Measurements from ENCODE around the gene PAK6.

Gene PAK6

DNA sequence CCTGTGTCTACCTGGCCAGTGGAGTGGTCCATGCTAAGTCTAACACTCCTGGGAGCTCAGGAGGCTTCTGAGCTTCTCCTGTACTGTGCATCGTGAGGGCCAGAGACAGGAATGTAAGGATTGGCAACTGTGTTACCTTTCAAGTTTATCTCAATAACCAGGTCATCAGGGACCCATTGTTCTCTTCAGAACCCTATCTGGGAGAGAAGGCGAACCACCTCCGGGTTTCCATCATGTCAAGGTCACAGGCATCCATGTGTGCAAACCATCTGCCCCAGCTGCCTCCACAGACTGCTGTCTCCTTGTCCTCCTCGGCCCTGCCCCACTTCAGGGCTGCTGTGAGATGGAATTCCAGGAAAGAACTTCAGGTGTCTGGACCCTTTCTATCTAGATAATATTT lies 38.1 kb downstream of the PAK6 start:
- DNase-seq (ENCODE audit: low read depth), result no peak

DNA sequence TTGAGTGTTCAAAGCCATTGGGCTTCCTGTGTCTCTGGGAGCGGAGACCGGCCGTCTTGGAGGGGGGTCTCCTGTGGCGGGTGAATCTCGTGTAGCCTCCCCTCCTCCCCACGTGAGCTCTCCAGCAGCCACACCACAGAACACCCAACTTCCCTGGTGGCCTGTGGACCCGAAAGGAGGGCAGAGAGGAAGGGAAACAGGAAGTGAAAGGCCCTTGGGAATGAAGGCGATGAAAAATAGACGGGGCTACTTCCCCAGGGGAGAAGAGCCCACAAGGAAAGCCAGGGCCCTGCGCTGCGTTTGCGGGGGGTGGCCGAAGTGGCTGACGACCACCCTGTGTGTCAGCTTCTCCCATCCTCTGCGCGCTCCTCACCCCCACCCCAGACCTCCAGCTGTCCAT lies 38.6 kb downstream of the PAK6 start:
- no peak for DNase-seq (ENCODE audit: low read depth)

- no peak for DNase-seq (ENCODE audit: low read depth)
Measured at GRCh38 chr15:40278026-40278425, 39.2 kb downstream of the PAK6 start.

DNA sequence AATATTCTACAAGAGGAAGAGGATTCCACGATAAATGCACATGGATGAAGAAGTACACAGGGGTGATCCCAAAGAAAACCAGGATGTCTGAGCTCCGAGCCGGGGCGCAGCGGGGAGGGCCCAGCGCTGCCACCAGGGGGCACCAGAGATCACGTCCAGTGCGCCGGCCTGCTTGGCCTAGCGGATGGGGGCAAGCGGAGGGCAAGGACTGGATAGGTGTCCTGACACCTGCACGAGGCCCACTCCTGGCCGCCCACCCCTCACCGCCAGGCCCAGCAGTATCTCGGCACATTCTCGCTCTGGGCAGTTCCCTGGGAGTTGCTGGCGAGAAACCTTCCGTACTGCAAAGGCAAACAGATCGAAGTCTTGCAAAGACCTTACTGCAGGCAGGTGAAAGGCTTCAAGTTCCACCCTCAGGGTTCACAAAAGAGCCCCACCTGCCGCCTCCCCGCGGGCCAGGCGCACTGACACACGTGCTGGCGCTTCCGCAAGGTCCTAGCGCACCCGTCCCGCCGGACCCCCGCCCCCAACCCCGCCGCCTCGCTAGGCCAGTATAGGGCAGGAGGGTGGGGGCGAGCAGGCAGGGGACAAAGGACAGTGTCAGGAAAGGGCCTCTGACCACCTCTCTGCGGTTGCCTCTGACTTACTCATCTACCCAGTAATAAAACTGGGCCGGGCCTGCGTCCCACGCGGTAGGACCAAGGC lies 40.7 kb downstream of the PAK6 start:
- peak; percentile 70 for DNase-seq (ENCODE audit: low read depth)

GRCh38 chr15:40280260-40281056 lies 41.6 kb downstream of the PAK6 start:
- DNase-seq (ENCODE audit: low read depth), result no peak

DNA sequence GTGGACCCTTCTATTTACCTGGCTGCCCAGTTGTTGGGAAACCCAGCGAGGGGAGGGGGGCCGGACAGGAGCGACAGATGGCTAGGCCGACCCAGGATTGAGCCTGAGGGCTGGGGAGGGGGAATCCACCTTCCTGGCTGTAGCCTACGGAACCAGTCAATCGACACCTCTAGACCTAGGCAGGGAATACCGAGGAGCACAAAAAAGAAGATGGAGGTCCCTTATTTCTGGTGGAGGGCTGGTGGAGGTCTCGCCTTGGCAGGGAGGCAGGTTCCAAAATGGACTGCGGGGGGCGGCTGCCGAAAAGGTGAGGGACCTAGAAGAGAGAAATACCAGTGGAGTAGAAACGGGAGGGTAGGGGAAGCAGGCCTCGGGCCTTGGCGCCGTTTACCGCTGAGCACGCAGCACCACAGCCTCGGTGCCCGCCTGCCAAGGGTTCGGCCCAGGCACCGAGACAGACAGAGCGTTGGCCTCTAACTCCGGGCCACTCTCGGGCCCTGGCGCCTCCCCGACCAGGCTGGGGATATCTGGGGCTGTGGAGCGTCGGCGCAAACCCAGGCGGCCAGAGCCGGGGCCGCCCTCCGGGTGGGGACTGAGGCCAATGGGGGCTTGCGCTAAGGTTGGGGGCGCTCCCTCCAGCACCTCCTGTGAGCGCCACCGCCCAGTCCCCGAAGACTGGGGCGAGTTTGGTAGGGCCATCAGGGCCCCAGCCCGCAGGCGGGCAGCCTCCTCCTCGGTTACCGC lies 42.4 kb downstream of the PAK6 start:
- no peak for DNase-seq (ENCODE audit: low read depth)

DNA sequence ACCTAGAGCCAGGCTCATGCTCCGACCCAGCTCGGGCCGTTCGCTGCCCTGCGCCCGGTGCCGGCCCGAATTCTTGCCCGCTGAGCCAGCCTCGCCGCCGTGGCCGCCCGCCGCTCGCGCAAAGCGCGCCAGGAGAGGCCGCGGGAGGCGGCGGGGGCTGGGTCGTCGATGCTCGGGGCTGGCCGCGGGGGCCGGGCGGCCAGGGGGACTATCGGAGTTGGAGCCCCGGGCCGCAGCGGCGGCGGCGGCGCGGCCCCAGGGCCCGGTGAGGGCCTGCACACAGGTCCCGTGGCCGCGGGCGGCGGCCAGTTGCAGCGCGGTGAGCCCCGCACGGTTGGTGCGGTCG lies 42.9 kb downstream of the PAK6 start:
- DNase-seq (ENCODE audit: low read depth), result no peak

DNA sequence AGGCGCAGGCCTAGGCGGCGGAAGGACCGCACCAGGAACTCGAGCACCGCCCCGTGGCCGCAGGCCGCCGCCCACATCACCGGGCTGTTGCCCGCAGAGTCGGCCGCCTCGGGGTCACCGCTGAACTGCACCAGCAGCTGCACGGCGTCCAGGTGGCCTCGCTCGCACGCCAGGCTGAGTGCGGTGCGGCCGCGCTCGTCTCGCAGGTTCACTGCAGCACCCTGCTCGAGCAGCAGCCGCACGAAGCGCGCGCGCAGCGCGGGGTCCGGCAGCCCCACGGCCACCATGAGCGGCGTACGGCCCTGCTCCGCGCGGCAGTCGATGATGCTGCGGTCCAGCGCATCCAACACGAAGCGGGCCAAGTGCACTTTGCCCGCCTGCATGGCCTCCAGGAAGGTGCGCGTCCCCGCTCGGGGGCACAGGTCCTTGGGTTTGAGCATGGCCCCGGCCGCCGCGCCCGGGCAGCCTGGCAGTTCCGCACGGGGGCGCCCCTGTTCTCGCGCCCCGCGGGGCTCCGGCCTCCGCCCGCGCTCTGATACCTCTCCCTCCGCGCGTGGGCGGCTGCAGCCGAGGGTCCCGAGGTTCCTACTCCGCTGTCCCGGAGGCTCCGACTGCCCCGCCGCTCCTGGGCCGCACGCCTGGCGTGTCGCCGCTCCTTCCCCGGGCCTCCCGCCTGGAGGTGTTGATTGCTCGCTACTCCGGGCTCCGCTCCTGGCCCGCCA lies 43.4 kb downstream of the PAK6 start:
- peak; percentile 31 for DNase-seq (ENCODE audit: low read depth)

DNA sequence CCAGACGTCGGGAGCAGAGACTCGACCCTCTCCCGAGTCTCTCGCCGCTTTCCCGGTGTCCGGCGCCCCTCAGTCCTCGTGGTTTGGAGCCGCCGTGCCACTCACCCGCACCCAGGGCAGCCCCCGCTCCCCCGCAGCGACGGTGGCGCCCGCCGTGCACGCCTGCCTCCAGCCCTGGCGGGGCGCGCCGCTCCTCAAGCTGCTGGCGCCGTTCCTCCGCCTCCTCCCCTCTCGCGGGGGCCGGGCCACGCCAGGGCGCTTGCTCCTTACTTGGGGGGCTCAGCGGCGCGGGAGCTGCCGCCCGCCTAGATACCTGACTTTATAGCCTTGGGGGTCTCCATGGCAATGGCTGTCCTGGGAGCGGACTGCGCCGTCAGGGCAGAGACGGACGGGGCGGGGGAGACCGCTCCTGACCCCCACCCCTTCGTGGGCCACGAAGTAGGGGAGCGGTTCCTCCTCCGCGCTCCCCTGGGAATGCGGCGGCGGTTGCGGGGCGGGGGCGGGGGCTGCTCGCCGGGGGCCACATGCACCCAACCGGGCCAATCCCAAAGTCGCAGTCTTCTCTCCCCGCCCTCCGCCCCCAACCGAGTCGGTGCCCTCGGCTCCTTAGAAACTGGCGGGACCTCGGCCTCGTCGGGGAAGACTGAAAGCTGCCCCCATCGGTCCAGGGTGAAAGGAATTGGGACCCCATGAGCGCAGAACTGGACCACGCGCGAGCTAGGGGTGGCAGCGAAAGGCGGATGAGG lies 44.2 kb downstream of the PAK6 start, which contains the start of gene ANKRD63:
TSS of gene ANKRD63 (minus strand) at position 196 of the 746 bp plus-strand sequence. CDS start 478 bp downstream, outside the sequence.
- DNase-seq (ENCODE audit: low read depth), result peak; percentile 11

- DNase-seq (ENCODE audit: low read depth), result no peak
Measured at GRCh38 chr15:40283615-40284300, 44.9 kb downstream of the PAK6 start.

DNA sequence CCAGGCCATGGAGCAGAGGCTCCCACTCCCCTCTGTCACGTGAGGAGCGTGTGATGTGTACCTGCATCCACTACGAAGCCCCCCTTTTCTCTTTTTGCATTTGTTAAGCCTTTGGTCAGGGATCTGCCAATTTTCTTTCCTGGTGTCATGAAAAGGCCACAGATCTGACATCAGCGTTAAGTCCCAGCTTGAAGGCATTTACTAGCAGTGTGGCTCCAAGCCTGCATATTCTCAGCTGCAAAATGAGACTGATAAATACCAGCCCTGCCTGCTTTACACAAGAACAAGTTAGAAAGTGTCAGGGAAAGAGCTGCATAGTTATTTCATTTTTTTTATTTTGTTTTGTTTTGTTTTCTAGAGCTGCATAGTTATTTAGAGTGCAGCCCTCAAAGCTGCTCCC lies 46.3 kb downstream of the PAK6 start:
- DNase-seq (ENCODE audit: low read depth), result no peak

- no peak for DNase-seq (ENCODE audit: low read depth)
Measured at GRCh38 chr15:40285554-40286011, 46.7 kb downstream of the PAK6 start.

DNA sequence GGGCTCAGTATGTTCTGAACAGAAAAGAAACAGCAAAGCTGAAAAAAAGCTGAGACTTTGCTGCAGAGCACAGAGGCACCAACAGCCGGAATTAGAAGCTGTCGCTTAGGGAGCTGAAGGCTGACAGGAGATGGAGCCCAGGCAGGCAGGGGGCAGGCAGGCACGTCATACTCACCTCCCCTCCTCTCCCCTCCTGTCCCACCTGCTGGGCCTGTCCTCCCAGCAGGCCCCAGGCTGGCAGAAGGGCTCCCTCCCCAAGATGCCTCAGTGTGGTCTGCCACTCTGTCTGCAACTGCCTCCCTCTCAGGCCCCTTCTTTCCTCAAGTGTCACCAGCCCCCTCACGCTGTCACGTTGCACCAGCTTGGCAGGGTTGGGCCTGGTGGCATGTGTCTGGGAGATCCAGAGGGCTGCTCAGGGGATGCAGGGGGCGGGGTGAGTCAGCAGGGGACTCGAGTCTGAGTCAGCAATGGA lies 47.2 kb downstream of the PAK6 start:
- no peak for DNase-seq (ENCODE audit: low read depth)

DNA sequence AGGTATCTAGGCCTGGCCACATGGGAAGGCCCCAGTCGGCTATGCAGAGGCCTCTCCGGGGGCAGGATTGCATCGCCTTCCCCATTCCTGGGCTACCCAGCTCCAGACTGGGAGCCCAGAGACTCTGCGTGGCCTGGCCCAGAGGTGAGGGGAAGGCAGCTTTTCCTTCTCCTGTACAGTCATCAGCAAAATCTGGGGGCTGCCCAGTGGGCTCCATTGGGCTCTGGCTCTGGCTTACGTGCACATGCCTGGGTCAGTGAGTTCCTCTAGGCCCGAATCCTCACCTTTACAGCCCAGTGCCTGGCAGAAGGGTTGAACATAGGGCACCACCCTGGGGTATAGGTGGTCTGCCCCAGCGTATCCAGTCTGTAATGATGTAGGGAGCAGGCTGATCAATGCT lies 47.9 kb downstream of the PAK6 start:
- DNase-seq (ENCODE audit: low read depth), result no peak

DNA sequence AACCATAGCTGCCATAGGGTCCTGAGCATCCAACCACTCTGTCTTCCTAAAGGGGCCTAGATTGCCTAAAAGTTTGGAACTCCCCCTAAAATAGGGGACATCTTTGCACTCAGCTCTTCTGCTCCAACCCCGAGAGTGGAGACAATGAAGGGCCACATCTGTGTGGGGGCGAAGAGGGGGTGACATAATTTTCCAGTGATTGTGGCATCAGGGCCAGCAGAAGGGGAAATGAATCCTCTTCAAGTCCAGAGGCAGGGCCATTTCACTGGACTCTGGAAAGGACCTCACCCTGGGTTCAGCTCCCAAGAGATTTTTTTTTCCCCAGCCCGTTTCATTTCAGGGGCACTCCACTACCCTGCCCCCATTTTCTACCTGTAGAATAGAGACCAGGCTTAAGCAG lies 48.6 kb downstream of the PAK6 start:
- no peak for DNase-seq (ENCODE audit: low read depth)

- DNase-seq (ENCODE audit: low read depth), result no peak
Measured at GRCh38 chr15:40287968-40288367, 49.1 kb downstream of the PAK6 start.

GRCh38 chr15:40289140-40289775 lies 50.4 kb downstream of the PAK6 start:
- DNase-seq (ENCODE audit: low read depth), result no peak

- no peak for DNase-seq (ENCODE audit: low read depth)
Measured at GRCh38 chr15:40290545-40290917, 51.7 kb downstream of the PAK6 start.

GRCh38 chr15:40290918-40291574 lies 52.2 kb downstream of the PAK6 start:
- DNase-seq (ENCODE audit: low read depth), result no peak

DNA sequence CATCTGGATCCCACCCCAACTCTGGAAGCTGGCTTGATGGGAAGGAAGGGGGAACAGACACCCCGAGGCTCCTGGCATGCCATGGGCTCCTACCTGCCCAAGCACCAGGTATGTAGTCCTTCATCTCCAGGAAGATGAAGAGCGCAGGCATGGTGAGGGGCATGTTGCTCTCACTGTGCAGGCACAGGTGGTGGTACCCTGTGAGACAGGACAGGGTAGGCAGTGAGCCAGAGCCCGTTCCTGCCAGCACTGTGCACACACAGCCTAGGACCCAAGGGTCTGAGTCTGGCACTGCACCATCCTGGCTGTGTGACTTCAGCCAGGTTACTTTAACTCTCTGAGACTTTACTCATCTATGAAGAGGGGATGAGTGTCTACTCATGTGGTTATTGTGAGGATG lies 53.4 kb downstream of the PAK6 start:
- DNase-seq (ENCODE audit: low read depth), result no peak

Data from activated T-cell treated with anti-CD3 and anti-CD28 coated beads for 1 hour (primary cell).